A204.1 (cell line): ENCODE measurements around the gene SALL1.

Experiments
- FAIRE-seq: peaks from 2 replicates; lab custom pipeline; 2012; peaks lifted over from hg19 to GRCh38; lab: Jason Lieb, UNC

The SALL1 gene

GRCh38 chr16:51156807-51157200 lies 5.7 kb upstream of the SALL1 start:
- FAIRE-seq: no peak

GRCh38 chr16:51155820-51156806 lies 5.0 kb upstream of the SALL1 start:
- FAIRE-seq: no peak

- FAIRE-seq: no peak
Measured at GRCh38 chr16:51155199-51155607, 4.1 kb upstream of the SALL1 start.

GRCh38 chr16:51154271-51155171 lies 3.5 kb upstream of the SALL1 start:
- no peak for FAIRE-seq

GRCh38 chr16:51153577-51154031 lies 2.5 kb upstream of the SALL1 start:
- no peak for FAIRE-seq

GRCh38 chr16:51152691-51153576 lies 1.9 kb upstream of the SALL1 start:
- FAIRE-seq: no peak

GRCh38 chr16:51151961-51152663 lies 1.0 kb upstream of the SALL1 start:
- no peak for FAIRE-seq

GRCh38 chr16:51151435-51151960 lies 428 bp upstream of the SALL1 start:
- FAIRE-seq: no peak

- no peak for FAIRE-seq
Measured at GRCh38 chr16:51150165-51150887, 744 bp downstream of the SALL1 start.

- FAIRE-seq: no peak
Measured at GRCh38 chr16:51149721-51150164, 1.3 kb downstream of the SALL1 start.

- no peak for FAIRE-seq
Measured at GRCh38 chr16:51149251-51149661, 1.8 kb downstream of the SALL1 start.

GRCh38 chr16:51148678-51149228 lies 2.3 kb downstream of the SALL1 start:
- no peak for FAIRE-seq

- FAIRE-seq: no peak
Measured at GRCh38 chr16:51147776-51148677, 3.0 kb downstream of the SALL1 start.

GRCh38 chr16:51146256-51146924 lies 4.7 kb downstream of the SALL1 start:
- FAIRE-seq: no peak

- no peak for FAIRE-seq
Measured at GRCh38 chr16:51144203-51144602, 6.9 kb downstream of the SALL1 start.

- no peak for FAIRE-seq
Measured at GRCh38 chr16:51143196-51143977, 7.7 kb downstream of the SALL1 start.

GRCh38 chr16:51141541-51141940 lies 9.5 kb downstream of the SALL1 start:
- FAIRE-seq: no peak
